ENCODE measurements around the gene SLC8A1. TPM values are rescaled to one million over a fixed set of nuclear protein-coding genes. Genes with fewer than 3 reads are reported as not detected.

The SLC8A1 gene
- total and polyA plus RNA-seq, 2 of the 13 experiments (the other 11 are each of a cell fraction or from before 2014, with no cell fraction given), result not detected

DNA sequence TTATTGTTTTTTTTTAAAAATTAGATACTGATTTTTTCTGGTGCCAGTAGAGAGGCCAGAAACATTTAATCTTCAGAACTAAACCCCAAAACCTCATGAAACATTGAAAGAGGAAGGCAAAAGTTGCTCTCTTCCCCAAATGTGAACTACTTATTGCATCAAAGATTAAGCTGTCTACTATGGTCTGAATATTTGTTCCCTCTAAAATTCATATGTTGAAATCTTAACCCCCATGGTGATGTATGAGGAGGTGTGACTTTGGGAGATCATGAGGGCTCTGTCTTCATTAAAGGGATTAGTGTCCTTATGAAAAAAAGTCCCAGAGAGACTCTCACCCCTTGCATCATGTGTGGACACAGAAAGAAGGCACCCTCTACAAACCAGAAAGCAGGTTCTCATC lies 28.2 kb upstream of the SLC8A1 start (continued):
- TF ChIP-seq, protein P1, sequence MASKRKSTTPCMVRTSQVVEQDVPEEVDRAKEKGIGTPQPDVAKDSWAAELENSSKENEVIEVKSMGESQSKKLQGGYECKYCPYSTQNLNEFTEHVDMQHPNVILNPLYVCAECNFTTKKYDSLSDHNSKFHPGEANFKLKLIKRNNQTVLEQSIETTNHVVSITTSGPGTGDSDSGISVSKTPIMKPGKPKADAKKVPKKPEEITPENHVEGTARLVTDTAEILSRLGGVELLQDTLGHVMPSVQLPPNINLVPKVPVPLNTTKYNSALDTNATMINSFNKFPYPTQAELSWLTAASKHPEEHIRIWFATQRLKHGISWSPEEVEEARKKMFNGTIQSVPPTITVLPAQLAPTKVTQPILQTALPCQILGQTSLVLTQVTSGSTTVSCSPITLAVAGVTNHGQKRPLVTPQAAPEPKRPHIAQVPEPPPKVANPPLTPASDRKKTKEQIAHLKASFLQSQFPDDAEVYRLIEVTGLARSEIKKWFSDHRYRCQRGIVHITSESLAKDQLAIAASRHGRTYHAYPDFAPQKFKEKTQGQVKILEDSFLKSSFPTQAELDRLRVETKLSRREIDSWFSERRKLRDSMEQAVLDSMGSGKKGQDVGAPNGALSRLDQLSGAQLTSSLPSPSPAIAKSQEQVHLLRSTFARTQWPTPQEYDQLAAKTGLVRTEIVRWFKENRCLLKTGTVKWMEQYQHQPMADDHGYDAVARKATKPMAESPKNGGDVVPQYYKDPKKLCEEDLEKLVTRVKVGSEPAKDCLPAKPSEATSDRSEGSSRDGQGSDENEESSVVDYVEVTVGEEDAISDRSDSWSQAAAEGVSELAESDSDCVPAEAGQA (IDR thresholded peaks at IDR 0.05; ENCODE audit: low read depth), result no peak
- TF ChIP-seq, protein P1 (CRISPR knock-in tag; IDR thresholded peaks at IDR 0.05; ENCODE audit: borderline replicate concordance), result no peak
- no peak for TF ChIP-seq KMT2A (CRISPR knock-in tag; IDR thresholded peaks at IDR 0.05)
- no peak for TF ChIP-seq NFYC (CRISPR knock-in tag; IDR thresholded peaks at IDR 0.05)

DNA sequence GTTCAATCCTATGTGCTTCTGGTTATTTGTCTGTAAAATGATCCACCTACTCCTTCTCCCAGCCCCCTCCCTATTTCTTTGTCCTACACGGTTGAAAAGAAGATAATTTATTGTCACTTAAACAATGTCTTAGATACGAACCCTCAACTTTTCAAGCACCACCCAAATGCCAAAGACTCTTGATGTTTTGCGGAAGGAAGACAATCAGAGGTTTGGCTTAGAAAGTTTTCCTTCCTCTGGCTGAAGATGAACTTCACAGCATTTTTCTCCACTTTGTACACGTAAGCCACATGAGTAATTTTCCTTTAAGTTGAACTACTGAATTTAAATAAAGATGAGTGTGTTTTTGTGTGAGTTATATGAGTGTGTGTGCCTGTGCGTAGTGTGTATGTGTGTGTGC lies 25.5 kb upstream of the SLC8A1 start:
- Histone ChIP-seq H3K36me3 (replicated peaks in 1 of 2; ENCODE audit: control insufficient read depth in 1 of 2, insufficient read depth in 2 of 2, low read length in 2 of 2) (no peaks in the 10 kb centered on the region), H3K4me2 (ENCODE audit: low read depth, low read length) (no peak overlapping the region), H2AFZ (ENCODE audit: low read length) (no peak overlapping the region), H3K9ac (ENCODE audit: insufficient read depth, low read depth, low read length) (no peak overlapping the region), H3K27ac (ENCODE audit: extremely low read length, insufficient read depth, low read length) (no peak overlapping the region), H4K20me1 (ENCODE audit: insufficient read depth, low read length) (no peaks in the 10 kb centered on the region), H3K79me2 (ENCODE audit: insufficient read depth, low read length) (no peaks in the 10 kb centered on the region), H3K4me3 (replicated peaks in 1 of 3; ENCODE audit: insufficient read depth in 1 of 3, low read depth in 2 of 3, low read length in 3 of 3) (no peak overlapping the region), H3K27me3 (ENCODE audit: control insufficient read depth in 1 of 2, insufficient read depth in 2 of 2, low read length in 2 of 2) (no peaks in the 10 kb centered on the region), H3K9me3 (ENCODE audit: low read length) (no peaks in the 10 kb centered on the region), H3K4me1 (ENCODE audit: insufficient read depth, low read length) (no peaks in the 10 kb centered on the region)
- POLR2A ChIA-PET, result no interaction called here
- in situ Hi-C loops (cut with HindIII; ENCODE audit: extremely low pct_ligation_motif_present, low pct_unique_long_range_greater_than_20kb) (no loop called here), intact Hi-C loops (cut with micrococcal nuclease; ENCODE audit: unreplicated experiment) (no loop called here)
- BruUV-seq (replicated peaks), result no TSS peak
- FAIRE-seq, result no peak
- CTCF ChIA-PET (ENCODE audit: low intra/inter-chr PET ratio, low total read pairs), result no interaction called here
- WGBS (ENCODE audit: low lambda C conversion rate), result 30% methylated on average over 5 of the region's 5 CpGs
- no peak for ATAC-seq
- no peak for DNase-seq (ENCODE audit: low spot score)
- TF ChIP-seq SRSF1 (optimal IDR thresholded peaks at IDR 0.05; ENCODE audit: low read depth, low read length), result no peak
- TF ChIP-seq ZBTB7A (CRISPR knock-in tag; IDR thresholded peaks at IDR 0.05), result no peak
- TF ChIP-seq, protein P2, sequence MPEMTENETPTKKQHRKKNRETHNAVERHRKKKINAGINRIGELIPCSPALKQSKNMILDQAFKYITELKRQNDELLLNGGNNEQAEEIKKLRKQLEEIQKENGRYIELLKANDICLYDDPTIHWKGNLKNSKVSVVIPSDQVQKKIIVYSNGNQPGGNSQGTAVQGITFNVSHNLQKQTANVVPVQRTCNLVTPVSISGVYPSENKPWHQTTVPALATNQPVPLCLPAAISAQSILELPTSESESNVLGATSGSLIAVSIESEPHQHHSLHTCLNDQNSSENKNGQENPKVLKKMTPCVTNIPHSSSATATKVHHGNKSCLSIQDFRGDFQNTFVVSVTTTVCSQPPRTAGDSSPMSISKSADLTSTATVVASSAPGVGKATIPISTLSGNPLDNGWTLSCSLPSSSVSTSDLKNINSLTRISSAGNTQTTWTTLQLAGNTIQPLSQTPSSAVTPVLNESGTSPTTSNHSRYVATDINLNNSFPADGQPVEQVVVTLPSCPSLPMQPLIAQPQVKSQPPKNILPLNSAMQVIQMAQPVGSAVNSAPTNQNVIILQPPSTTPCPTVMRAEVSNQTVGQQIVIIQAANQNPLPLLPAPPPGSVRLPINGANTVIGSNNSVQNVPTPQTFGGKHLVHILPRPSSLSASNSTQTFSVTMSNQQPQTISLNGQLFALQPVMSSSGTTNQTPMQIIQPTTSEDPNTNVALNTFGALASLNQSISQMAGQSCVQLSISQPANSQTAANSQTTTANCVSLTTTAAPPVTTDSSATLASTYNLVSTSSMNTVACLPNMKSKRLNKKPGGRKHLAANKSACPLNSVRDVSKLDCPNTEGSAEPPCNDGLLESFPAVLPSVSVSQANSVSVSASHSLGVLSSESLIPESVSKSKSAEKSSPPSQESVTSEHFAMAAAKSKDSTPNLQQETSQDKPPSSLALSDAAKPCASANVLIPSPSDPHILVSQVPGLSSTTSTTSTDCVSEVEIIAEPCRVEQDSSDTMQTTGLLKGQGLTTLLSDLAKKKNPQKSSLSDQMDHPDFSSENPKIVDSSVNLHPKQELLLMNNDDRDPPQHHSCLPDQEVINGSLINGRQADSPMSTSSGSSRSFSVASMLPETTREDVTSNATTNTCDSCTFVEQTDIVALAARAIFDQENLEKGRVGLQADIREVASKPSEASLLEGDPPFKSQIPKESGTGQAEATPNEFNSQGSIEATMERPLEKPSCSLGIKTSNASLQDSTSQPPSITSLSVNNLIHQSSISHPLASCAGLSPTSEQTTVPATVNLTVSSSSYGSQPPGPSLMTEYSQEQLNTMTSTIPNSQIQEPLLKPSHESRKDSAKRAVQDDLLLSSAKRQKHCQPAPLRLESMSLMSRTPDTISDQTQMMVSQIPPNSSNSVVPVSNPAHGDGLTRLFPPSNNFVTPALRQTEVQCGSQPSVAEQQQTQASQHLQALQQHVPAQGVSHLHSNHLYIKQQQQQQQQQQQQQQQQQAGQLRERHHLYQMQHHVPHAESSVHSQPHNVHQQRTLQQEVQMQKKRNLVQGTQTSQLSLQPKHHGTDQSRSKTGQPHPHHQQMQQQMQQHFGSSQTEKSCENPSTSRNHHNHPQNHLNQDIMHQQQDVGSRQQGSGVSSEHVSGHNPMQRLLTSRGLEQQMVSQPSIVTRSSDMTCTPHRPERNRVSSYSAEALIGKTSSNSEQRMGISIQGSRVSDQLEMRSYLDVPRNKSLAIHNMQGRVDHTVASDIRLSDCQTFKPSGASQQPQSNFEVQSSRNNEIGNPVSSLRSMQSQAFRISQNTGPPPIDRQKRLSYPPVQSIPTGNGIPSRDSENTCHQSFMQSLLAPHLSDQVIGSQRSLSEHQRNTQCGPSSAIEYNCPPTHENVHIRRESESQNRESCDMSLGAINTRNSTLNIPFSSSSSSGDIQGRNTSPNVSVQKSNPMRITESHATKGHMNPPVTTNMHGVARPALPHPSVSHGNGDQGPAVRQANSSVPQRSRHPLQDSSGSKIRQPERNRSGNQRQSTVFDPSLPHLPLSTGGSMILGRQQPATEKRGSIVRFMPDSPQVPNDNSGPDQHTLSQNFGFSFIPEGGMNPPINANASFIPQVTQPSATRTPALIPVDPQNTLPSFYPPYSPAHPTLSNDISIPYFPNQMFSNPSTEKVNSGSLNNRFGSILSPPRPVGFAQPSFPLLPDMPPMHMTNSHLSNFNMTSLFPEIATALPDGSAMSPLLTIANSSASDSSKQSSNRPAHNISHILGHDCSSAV (CRISPR knock-in tag; IDR thresholded peaks at IDR 0.05; ENCODE audit: borderline replicate concordance), result no peak
- no peak for TF ChIP-seq ZNF747 (CRISPR knock-in tag; IDR thresholded peaks at IDR 0.05; ENCODE audit: borderline replicate concordance)
- TF ChIP-seq ZNF34 (CRISPR knock-in tag; IDR thresholded peaks at IDR 0.05; ENCODE audit: borderline replicate concordance), result no peak
